HCEC 1CT (cell line): Measurements from ENCODE around the gene INTS1.

Experiments used
- DNase-seq: peaks from one replicate; pipeline ENCODE4 v3.0.0-alpha.2; 2017

The INTS1 gene

DNA sequence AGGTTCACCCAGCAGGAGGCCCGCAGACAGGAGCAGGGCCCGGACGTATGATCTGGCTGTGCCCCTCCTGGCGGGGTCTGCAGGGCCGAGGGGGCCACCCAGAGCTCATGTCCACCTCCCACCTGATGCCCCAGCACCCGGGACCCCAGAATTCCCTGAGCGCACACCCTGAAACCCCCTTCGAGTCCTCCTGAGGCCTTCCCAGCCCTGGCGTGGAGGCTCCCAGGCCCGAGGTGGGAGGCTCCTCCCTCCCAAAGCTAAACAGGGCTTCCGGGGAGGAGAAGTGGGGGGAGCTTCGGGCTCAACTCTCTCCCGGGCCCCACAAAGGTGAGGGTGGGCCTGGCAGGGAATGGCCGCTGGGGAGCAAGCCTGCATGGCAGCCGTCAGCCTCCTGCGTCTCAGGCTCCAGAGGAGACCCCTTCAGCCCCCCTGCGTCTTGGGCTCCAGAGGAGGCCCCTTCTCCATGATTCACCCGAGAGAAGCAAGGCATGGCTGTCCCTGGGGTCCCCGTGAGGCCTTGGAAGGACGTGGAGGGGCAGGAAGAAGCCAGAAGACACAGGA lies 75.2 kb downstream of the INTS1 start:
- DNase-seq = no peak

DNA sequence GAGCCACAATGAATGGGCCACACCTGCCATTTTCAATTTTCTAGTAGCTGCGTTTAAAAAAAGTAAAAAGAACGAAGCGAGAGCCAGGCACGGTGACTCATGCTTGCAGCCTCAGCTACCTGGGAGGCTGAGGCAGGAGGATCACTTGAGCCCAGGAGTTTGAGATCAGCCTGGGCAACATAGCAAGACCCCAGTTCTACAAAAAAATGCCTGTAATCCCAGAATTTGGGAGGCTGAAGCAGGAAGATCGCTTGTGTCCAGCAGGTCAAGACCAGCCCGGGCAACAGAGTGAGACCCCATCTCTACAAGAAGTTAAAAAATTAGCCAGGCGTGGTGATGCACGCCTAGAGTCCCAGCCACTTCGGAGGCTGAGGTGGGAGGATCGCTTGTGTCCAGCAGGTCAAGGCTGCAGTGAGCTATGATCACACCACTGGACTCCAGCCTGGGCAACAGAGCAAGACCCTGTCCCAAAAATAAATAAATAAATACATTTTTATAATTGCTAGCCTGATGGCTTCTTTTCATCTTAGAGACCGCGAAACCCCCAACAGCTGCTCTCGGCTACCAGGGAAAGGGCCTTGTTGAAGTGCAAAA lies 77.0 kb downstream of the INTS1 start:
- DNase-seq = no peak

DNA sequence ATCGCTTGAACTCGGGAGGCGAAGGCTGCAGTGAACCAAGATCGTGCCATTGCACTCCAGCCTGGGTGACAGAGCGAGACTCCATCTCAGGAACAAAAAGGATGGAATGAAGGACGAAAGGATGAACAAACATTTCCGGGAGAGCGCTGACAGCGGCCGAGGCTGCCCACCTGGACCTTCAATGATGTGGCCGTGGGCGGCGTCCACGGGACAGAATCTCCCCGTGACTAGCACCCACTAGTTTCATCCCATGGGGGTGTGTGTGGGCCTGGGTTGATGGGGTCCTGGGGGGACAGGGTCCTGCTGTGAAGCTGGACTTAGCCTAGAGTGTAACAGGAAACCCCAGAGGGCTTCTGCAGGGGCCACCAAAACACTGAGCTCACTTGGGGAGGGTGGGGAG lies 77.7 kb downstream of the INTS1 start:
- DNase-seq = no peak

DNA sequence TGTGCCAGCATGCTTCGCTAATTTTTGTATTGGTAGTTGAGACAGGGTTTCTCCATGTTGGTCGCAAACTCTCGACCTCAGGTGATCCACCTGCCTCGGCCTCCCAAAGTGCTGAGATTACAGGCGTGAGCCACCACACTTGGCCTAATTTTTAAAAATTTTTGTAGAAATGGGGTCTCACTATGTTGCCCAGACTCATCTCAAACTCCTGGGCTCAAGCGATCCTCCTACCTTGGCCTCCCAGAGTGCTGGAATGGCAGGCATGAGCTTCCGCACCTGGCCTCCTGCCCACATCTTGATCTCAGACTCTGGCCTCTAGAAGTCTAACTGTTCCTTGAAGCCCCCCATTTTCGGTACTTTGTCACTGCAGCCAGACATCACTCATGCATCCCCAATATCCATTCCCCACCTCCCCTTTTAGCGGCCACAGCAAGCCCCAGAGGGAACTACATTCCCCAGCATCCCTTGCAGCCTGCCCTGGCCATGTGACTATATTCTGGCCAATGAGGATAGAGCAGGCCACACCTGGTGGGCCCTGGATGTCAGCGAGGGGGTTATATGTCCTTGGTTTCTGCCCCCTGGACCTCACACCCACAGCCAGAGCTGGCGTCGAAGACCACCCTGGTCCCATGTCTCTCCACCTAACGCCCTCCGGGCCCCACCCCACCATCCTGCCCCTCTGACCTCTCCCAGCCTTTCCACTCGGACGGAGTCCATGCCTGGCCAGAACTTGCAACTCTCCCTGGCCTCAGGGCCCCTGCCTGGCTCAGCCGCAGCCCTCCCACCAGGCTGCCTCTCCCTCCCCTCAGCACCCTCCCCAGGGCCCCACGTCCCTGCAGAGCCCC lies 78.7 kb downstream of the INTS1 start:
- no peak for DNase-seq

DNA sequence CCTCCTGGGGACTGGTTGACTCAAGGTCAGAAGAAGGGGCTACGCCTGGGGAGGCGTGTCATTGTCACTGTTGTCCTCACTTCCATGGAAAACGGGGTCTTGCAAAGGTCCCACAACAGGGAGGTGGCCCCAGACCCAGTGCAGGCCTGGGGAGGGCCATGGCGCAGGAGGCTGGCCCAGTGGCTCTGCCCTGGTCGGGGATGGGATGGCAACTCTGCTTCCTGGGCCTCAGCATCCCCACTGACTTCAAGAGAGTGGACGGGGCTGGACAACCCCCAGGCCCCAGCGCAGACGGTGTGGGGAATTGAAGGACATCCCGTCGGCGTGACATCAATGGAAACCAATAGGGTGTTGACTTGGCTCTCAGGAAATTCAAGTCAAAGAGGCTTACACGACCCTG lies 80.1 kb downstream of the INTS1 start:
- DNase-seq = no peak

DNA sequence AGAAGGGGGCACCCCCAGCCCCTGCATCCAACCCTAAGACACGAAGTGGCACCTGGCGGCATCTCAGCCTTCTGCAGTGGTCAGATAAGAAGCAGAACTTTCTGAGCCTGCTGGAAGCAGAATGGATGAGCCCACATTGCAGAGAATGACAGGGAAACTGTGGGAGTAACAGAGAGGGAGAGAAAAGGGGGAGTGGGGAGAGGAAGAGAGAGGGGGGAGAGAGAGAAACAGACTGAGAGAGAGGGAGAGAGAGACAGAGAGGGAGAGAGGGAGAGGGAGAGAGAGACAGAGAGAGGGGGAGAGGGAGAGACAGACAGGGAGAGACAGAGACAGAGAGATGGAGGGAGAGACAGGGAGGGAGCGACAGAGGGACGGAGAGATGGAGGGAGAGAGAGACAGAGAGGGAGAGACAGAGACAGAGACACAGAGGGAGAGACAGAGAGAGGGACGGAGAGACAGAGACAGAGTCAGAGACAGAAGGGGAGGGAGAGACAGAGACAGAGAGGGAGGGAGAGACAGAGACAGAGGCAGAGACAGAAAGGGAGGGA lies 80.9 kb downstream of the INTS1 start:
- DNase-seq = no peak

DNA sequence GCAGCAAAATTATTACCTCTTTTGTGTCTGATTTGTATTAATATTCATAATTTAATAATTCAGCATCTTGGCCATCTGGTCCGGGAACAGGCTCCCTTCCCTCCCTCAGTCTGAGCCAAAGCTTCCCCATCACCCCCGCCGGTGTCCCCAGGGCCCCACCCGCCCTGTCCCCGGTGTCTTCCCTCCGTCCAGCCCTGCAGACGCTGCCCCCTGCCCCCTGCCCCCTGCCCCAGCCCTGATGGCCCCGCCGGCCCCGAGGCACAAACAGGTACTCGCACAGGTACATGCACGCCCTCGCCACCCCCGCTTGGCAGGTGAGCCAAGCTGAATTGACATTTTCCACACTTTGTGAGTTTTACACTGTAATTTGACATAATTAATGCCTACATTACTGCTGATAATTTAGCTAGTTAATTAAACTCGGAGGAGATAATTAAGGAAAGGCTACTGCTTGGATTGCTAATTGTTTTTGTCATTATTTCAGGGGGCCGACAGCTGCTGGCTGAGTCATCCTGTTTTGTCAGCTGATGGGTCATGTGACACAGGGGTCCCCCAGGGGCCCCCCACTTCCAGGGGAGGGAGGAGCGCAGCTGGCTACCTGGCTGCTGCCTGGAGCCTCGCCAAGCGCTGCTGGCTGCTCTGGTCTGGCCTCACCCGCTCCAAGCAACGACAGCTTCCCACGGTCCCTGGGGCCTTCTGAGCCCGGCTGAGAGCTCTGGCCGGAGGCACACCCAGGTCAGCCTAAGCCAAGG lies 81.5 kb downstream of the INTS1 start:
- no peak for DNase-seq

DNA sequence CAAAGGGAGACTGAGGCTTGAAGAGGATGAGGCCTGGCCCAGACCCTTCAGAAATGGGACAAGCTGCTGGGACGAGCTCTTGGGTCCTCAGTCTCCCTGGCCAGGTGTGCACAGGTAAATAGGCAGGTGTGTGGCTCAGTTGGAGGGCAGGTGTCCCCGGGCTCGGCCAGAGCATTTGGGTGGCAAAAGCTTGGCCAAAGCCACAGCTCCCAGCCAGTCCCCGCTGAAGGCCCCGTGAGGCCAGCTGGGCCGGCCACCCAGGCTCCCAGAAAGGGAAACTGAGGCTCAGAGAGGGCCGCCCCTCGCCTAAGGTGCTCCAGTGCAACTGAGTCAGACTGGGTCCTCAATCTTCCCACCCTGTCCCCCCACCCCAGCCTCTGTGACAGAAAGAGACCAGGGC lies 82.2 kb downstream of the INTS1 start:
- DNase-seq = no peak

DNA sequence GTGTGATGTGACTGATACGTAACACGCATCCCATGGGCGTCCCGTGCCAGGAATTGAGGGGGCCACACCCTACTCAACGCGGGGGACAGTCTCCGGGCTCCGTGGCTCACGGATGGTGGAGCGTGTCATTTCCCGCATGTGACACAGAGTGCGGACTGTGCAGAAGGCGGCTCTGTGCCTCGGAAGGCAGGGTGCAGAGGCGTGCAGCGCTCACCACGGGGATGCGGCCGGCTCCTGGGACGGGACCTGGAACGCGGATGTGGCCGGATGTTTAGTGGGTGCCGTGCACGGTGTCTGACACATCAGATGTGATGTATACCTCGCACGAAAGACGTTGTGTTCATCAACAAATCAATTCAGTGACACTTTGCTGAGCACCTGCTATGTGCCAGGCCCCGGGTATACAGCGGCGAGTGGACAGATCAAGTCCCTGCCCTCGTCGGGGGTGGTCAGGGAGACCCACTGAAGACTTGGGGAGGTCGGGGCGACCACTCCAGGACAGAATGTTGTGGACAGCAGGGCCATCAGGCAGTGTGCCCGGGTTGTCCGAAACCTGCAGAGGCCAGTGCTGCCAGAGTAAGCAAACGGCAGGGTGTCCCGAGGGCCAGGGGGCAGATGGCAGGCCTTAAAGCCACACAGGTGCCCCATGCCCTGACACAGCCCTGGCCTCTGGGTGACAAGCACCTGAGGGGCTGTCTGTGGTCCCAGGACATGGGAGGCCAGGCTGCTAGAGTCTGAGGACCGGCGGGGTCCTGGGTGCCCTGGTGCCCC lies 83.0 kb downstream of the INTS1 start:
- DNase-seq = no peak
